ENCODE measurements around the gene TRIP12.
"Not testable (repeated sequence)": the region's sequence is repeated elsewhere in the genome, so short reads cannot be mapped to it uniquely, and the experiment has no call there.

TRIP12 gene

GRCh38 chr2:229900514-229900913 is 21.3 kb downstream of the TRIP12 start:
- not testable (repeated sequence) for H3K27ac ChIP-seq (ENCODE audit: insufficient read depth, low read depth, low read length, poor library complexity, severe bottlenecking); H3K4me3 ChIP-seq (ENCODE audit: insufficient read depth, low read depth, low read length); H3K36me3 ChIP-seq (ENCODE audit: control insufficient read depth, insufficient read depth, low read length); H3K27me3 ChIP-seq (ENCODE audit: control insufficient read depth, insufficient read depth, low read length, poor library complexity, severe bottlenecking); H3K9me3 ChIP-seq (ENCODE audit: control insufficient read depth, low read length); H3K4me1 ChIP-seq (ENCODE audit: control insufficient read depth, insufficient read depth, low read length)
- 93 to 94% methylated on average over 9 of the region's 9 CpGs for WGBS, 2 experiments

DNA sequence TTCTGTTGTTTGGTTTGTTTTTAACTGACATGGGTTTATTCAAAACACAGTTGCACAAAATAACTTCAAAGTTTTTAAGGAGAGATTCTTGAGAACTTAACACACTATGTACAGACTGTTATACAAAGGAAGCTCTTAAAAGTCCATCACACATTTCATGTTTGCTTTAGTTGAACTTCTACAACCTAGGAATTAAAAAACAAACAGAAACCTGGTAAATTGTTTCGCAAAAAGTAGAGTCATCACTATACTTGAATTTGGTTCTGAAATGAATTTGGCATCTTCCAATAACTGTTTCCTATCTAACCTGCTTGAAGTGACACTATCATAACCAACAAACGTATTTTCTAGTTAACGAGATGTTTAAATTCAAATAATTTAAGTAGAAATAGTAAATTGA is 21.8 kb downstream of the TRIP12 start:
- 95 to 100% methylated on average over 1 of the region's 3 CpGs for WGBS, 2 experiments
- peaks cover 4% of the 10 kb centered on the region for H3K4me1 ChIP-seq (ENCODE audit: control insufficient read depth, insufficient read depth, low read length)
- H3K36me3 ChIP-seq (ENCODE audit: control insufficient read depth, insufficient read depth, low read length): no peaks in the 10 kb centered on the region
- no peak overlapping the region for H3K4me3 ChIP-seq (ENCODE audit: insufficient read depth, low read depth, low read length)
- H3K27me3 ChIP-seq (ENCODE audit: control insufficient read depth, insufficient read depth, low read length, poor library complexity, severe bottlenecking): no peaks in the 10 kb centered on the region
- no peak overlapping the region for H3K27ac ChIP-seq (ENCODE audit: insufficient read depth, low read depth, low read length, poor library complexity, severe bottlenecking)
- H3K9me3 ChIP-seq (ENCODE audit: control insufficient read depth, low read length): no peaks in the 10 kb centered on the region

GRCh38 chr2:229899604-229900003 is 22.2 kb downstream of the TRIP12 start:
- WGBS, 2 experiments: 93 to 96% methylated on average over 2 to 3 of the region's 3 CpGs
- no peaks in the 10 kb centered on the region for H3K27me3 ChIP-seq (ENCODE audit: control insufficient read depth, insufficient read depth, low read length, poor library complexity, severe bottlenecking)
- H3K27ac ChIP-seq (ENCODE audit: insufficient read depth, low read depth, low read length, poor library complexity, severe bottlenecking): no peak overlapping the region
- peaks cover 4% of the 10 kb centered on the region for H3K4me1 ChIP-seq (ENCODE audit: control insufficient read depth, insufficient read depth, low read length)
- no peaks in the 10 kb centered on the region for H3K9me3 ChIP-seq (ENCODE audit: control insufficient read depth, low read length)
- no peaks in the 10 kb centered on the region for H3K36me3 ChIP-seq (ENCODE audit: control insufficient read depth, insufficient read depth, low read length)
- H3K4me3 ChIP-seq (ENCODE audit: insufficient read depth, low read depth, low read length): no peak overlapping the region

GRCh38 chr2:229896857-229897256 is 25.0 kb downstream of the TRIP12 start:
- Histone ChIP-seq H3K4me3 (ENCODE audit: insufficient read depth, low read depth, low read length) (no peak overlapping the region), H3K27me3 (ENCODE audit: control insufficient read depth, insufficient read depth, low read length, poor library complexity, severe bottlenecking) (no peaks in the 10 kb centered on the region), H3K9me3 (ENCODE audit: control insufficient read depth, low read length) (no peaks in the 10 kb centered on the region), H3K4me1 (ENCODE audit: control insufficient read depth, insufficient read depth, low read length) (no peaks in the 10 kb centered on the region), H3K36me3 (ENCODE audit: control insufficient read depth, insufficient read depth, low read length) (no peaks in the 10 kb centered on the region), H3K27ac (ENCODE audit: insufficient read depth, low read depth, low read length, poor library complexity, severe bottlenecking) (no peak overlapping the region)
- 93 to 94% methylated on average over 1 of the region's 1 CpG for WGBS, 2 experiments

- no peak overlapping the region for H3K4me3 ChIP-seq (ENCODE audit: insufficient read depth, low read depth, low read length)
- 93 to 94% methylated on average over 2 of the region's 2 CpGs for WGBS, 2 experiments
- no peaks in the 10 kb centered on the region for H3K27me3 ChIP-seq (ENCODE audit: control insufficient read depth, insufficient read depth, low read length, poor library complexity, severe bottlenecking)
- H3K27ac ChIP-seq (ENCODE audit: insufficient read depth, low read depth, low read length, poor library complexity, severe bottlenecking): no peak overlapping the region
- H3K4me1 ChIP-seq (ENCODE audit: control insufficient read depth, insufficient read depth, low read length): no peaks in the 10 kb centered on the region
- no peaks in the 10 kb centered on the region for H3K9me3 ChIP-seq (ENCODE audit: control insufficient read depth, low read length)
- H3K36me3 ChIP-seq (ENCODE audit: control insufficient read depth, insufficient read depth, low read length): no peaks in the 10 kb centered on the region
Measured at GRCh38 chr2:229889023-229889422, 32.8 kb downstream of the TRIP12 start.

DNA sequence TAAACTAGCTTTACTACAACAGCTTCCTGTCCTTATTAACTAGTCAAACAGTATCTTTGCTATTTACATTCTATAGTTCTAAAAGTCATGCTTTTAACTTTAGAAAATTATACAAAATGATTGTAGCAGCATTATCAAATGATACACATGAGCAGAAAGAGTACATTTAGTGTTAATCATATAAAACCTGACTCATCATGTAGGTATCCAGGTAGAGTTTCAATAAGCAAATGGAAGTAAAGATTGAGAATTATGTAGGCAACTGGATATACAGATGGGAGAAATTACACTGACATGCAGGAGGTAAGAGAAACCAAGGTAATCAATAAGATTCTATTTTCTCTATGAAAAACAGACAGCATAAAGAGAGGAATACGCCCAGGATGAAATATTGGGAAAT is 33.8 kb downstream of the TRIP12 start:
- no peaks in the 10 kb centered on the region for H3K4me1 ChIP-seq (ENCODE audit: control insufficient read depth, insufficient read depth, low read length)
- no peak overlapping the region for H3K27ac ChIP-seq (ENCODE audit: insufficient read depth, low read depth, low read length, poor library complexity, severe bottlenecking)
- H3K4me3 ChIP-seq (ENCODE audit: insufficient read depth, low read depth, low read length): no peak overlapping the region
- H3K9me3 ChIP-seq (ENCODE audit: control insufficient read depth, low read length): no peaks in the 10 kb centered on the region
- H3K36me3 ChIP-seq (ENCODE audit: control insufficient read depth, insufficient read depth, low read length): no peaks in the 10 kb centered on the region
- no peaks in the 10 kb centered on the region for H3K27me3 ChIP-seq (ENCODE audit: control insufficient read depth, insufficient read depth, low read length, poor library complexity, severe bottlenecking)
- 100% methylated on average over 1 of the region's 1 CpG; no CpG with 5 or more reads in 1 of the 2 experiments for WGBS, 2 experiments

DNA sequence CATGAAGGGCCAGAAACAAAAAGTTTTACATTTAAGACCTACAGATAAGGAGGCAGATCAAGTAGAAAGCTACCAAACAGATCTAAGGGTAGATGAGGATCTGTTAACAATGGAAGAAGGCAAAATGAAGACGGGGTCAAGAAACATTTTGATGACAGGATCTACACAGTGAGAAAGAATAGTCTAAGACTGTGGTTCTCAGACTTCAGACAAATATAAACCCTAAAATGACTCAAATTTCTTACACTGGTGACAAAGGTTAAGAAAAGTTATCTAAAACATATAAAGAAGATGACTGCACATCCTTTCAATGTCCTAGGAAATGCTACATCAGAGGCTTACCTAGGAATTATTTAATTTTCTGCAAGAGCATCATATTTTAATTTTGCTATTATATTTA is 34.4 kb downstream of the TRIP12 start:
- Histone ChIP-seq H3K4me3 (ENCODE audit: insufficient read depth, low read depth, low read length) (no peak overlapping the region), H3K27me3 (ENCODE audit: control insufficient read depth, insufficient read depth, low read length, poor library complexity, severe bottlenecking) (no peaks in the 10 kb centered on the region), H3K4me1 (ENCODE audit: control insufficient read depth, insufficient read depth, low read length) (no peaks in the 10 kb centered on the region), H3K27ac (ENCODE audit: insufficient read depth, low read depth, low read length, poor library complexity, severe bottlenecking) (no peak overlapping the region), H3K9me3 (ENCODE audit: control insufficient read depth, low read length) (no peaks in the 10 kb centered on the region), H3K36me3 (ENCODE audit: control insufficient read depth, insufficient read depth, low read length) (no peaks in the 10 kb centered on the region)
- 91 to 96% methylated on average over 1 of the region's 1 CpG for WGBS, 2 experiments

DNA sequence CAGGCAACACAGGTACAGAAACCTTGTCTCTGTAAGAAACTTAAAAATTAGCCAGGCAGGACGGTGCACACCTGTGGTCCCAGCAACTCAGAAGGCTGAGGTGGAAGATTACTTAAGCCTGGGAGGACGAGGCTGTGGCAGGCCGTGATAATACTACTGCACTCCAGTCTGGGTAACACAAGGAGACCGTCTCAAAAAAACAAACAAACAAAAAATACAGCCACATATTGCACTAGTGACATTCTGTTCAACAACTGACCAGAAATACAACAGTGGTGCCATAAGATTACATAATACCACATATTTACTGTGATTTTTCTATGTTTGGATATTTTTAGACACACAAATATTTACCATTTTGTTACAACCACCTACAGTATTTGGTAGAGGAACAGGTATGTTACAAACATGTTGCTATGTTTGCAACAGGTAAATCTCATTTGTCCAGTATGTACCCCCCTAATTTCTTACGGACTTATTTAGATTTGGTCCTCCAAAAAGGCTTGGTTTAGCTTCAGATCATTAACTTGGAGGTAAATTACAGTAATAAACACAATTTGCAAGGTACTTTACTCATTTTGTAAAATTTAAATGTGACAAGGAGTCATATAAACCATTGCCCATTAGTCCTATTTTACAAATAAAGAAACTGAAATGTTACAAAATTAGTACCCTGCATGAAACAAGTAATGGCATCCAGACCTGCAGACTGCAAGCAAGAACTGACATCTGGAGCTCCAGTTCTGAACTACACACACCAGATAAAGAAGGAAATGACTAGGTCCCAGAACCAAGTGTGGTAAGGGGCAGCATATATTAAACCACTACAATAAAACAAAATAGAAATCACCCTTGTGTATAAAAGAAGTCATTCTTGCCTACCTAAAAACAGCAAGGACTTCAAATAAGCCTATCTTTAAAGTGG is 36.8 kb downstream of the TRIP12 start:
- H3K36me3 ChIP-seq (ENCODE audit: control insufficient read depth, insufficient read depth, low read length): peaks cover 4% of the 10 kb centered on the region
- no peak overlapping the region for H3K4me3 ChIP-seq (ENCODE audit: insufficient read depth, low read depth, low read length)
- H3K9me3 ChIP-seq (ENCODE audit: control insufficient read depth, low read length): no peaks in the 10 kb centered on the region
- 94 to 95% methylated on average over 4 to 5 of the region's 5 CpGs for WGBS, 2 experiments
- H3K27ac ChIP-seq (ENCODE audit: insufficient read depth, low read depth, low read length, poor library complexity, severe bottlenecking): no peak overlapping the region
- no peaks in the 10 kb centered on the region for H3K4me1 ChIP-seq (ENCODE audit: control insufficient read depth, insufficient read depth, low read length)
- no peaks in the 10 kb centered on the region for H3K27me3 ChIP-seq (ENCODE audit: control insufficient read depth, insufficient read depth, low read length, poor library complexity, severe bottlenecking)

DNA sequence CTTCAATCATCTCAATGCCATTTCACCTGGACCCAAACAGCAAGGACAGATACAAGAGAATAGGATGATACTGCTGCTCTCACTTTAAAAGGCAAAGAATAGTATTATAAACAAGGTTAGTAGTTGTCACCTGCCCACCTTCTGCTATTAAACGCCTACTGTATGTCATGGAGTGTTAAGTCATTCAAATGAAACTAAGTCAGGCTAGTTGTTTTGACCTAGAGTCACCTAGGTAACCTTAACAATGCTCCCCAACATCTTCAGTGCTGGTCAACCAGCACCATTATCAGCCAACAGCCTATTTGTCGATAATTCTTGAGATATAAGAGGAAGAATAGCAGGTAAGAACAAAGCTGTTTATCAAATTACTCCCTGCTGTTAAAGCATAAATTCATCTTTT is 39.2 kb downstream of the TRIP12 start:
- Histone ChIP-seq H3K4me1 (ENCODE audit: control insufficient read depth, insufficient read depth, low read length) (no peaks in the 10 kb centered on the region), H3K27me3 (ENCODE audit: control insufficient read depth, insufficient read depth, low read length, poor library complexity, severe bottlenecking) (no peaks in the 10 kb centered on the region), H3K36me3 (ENCODE audit: control insufficient read depth, insufficient read depth, low read length) (peaks cover 4% of the 10 kb centered on the region), H3K4me3 (ENCODE audit: insufficient read depth, low read depth, low read length) (no peak overlapping the region), H3K27ac (ENCODE audit: insufficient read depth, low read depth, low read length, poor library complexity, severe bottlenecking) (no peak overlapping the region), H3K9me3 (ENCODE audit: control insufficient read depth, low read length) (no peaks in the 10 kb centered on the region)
- 63 to 93% methylated on average over 1 to 2 of the region's 2 CpGs for WGBS, 2 experiments

GRCh38 chr2:229880892-229881586 is 40.8 kb downstream of the TRIP12 start:
- no peaks in the 10 kb centered on the region for H3K4me1 ChIP-seq (ENCODE audit: control insufficient read depth, insufficient read depth, low read length)
- H3K27ac ChIP-seq (ENCODE audit: insufficient read depth, low read depth, low read length, poor library complexity, severe bottlenecking): no peak overlapping the region
- peaks cover 10% of the 10 kb centered on the region for H3K36me3 ChIP-seq (ENCODE audit: control insufficient read depth, insufficient read depth, low read length)
- 96 to 98% methylated on average over 5 of the region's 5 CpGs for WGBS, 2 experiments
- H3K9me3 ChIP-seq (ENCODE audit: control insufficient read depth, low read length): no peaks in the 10 kb centered on the region
- H3K4me3 ChIP-seq (ENCODE audit: insufficient read depth, low read depth, low read length): no peak overlapping the region
- H3K27me3 ChIP-seq (ENCODE audit: control insufficient read depth, insufficient read depth, low read length, poor library complexity, severe bottlenecking): no peaks in the 10 kb centered on the region

All from ectodermal cell (in vitro differentiated cells).